Hypothalamus (tissue), 51 donors: ENCODE measurements around the gene ZNF441.
A peak's percentile ranks its signal among the peaks of the same experiment; 100 is the strongest.
"Not testable (repeated sequence)": the region's sequence is repeated elsewhere in the genome, so short reads cannot be mapped to it uniquely, and the experiment has no call there.

Experiments
- DNase-seq, 51 donors: peaks; one replicate each; lab custom pipeline; 2025; lab: John Stamatoyannopoulos, UW

Gene ZNF441

GRCh38 chr19:11766597-11767591 lies at the start of gene ZNF441:
Gene ZNF441 (plus strand): TSS chr19:11767000. CDS start chr19:11767194, 194 bp downstream.
- peak; percentile 72 to 99 (median 94) for DNase-seq

- DNase-seq, result no peak
Observed at GRCh38 chr19:11721681-11722080, 45.1 kb upstream of the ZNF441 start.

- no peak for DNase-seq
Observed at GRCh38 chr19:11722414-11722813, 44.4 kb upstream of the ZNF441 start.

GRCh38 chr19:11729586-11729985 lies 37.2 kb upstream of the ZNF441 start:
- DNase-seq, result no peak

GRCh38 chr19:11735375-11735774 lies 31.4 kb upstream of the ZNF441 start:
- no peak for DNase-seq

- DNase-seq, result peak in 1 of 51 donors; percentile 1
Observed at GRCh38 chr19:11736696-11737095, 30.1 kb upstream of the ZNF441 start.

- peak in 20 of 51 donors; percentile 3 to 51 (median 28) for DNase-seq
Observed at GRCh38 chr19:11737964-11738745, 28.6 kb upstream of the ZNF441 start.

- DNase-seq, result peak; percentile 58 to 99 (median 96)
Observed at GRCh38 chr19:11738746-11739620, 27.8 kb upstream of the ZNF441 start, which contains the start of gene ZNF823. Gene ZNF823 (minus strand): TSS chr19:11738946. CDS start chr19:11738819, 127 bp downstream.

- no peak for DNase-seq
Observed at GRCh38 chr19:11745869-11746268, 20.9 kb upstream of the ZNF441 start.

- no peak for DNase-seq
Observed at GRCh38 chr19:11747277-11747676, 19.5 kb upstream of the ZNF441 start.

- no peak for DNase-seq
Observed at GRCh38 chr19:11749751-11750150, 17.0 kb upstream of the ZNF441 start.

- no peak for DNase-seq
Observed at GRCh38 chr19:11752244-11752736, 14.5 kb upstream of the ZNF441 start.

GRCh38 chr19:11754663-11755062 lies 12.1 kb upstream of the ZNF441 start:
- no peak for DNase-seq

GRCh38 chr19:11756965-11757364 lies 9.8 kb upstream of the ZNF441 start:
- DNase-seq, result no peak

GRCh38 chr19:11759805-11760204 lies 7.0 kb upstream of the ZNF441 start:
- no peak for DNase-seq

GRCh38 chr19:11763117-11763516 lies 3.7 kb upstream of the ZNF441 start:
- DNase-seq, result no peak

GRCh38 chr19:11763611-11764010 lies 3.2 kb upstream of the ZNF441 start:
- DNase-seq, result no peak

- DNase-seq, result peak in 14 of 51 donors; percentile 2 to 27 (median 12)
Observed at GRCh38 chr19:11767633-11768133, 883 bp downstream of the ZNF441 start.

- DNase-seq, result no peak
Observed at GRCh38 chr19:11769995-11770394, 3.2 kb downstream of the ZNF441 start.

- not testable (repeated sequence) for DNase-seq
Observed at GRCh38 chr19:11771520-11771919, 4.7 kb downstream of the ZNF441 start.
